Measurements from ENCODE around the gene CMPK2.
"Not testable (repeated sequence)": the region's sequence is repeated elsewhere in the genome, so short reads cannot be mapped to it uniquely, and the experiment has no call there.

Gene CMPK2, protein sequence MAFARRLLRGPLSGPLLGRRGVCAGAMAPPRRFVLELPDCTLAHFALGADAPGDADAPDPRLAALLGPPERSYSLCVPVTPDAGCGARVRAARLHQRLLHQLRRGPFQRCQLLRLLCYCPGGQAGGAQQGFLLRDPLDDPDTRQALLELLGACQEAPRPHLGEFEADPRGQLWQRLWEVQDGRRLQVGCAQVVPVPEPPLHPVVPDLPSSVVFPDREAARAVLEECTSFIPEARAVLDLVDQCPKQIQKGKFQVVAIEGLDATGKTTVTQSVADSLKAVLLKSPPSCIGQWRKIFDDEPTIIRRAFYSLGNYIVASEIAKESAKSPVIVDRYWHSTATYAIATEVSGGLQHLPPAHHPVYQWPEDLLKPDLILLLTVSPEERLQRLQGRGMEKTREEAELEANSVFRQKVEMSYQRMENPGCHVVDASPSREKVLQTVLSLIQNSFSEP

DNA sequence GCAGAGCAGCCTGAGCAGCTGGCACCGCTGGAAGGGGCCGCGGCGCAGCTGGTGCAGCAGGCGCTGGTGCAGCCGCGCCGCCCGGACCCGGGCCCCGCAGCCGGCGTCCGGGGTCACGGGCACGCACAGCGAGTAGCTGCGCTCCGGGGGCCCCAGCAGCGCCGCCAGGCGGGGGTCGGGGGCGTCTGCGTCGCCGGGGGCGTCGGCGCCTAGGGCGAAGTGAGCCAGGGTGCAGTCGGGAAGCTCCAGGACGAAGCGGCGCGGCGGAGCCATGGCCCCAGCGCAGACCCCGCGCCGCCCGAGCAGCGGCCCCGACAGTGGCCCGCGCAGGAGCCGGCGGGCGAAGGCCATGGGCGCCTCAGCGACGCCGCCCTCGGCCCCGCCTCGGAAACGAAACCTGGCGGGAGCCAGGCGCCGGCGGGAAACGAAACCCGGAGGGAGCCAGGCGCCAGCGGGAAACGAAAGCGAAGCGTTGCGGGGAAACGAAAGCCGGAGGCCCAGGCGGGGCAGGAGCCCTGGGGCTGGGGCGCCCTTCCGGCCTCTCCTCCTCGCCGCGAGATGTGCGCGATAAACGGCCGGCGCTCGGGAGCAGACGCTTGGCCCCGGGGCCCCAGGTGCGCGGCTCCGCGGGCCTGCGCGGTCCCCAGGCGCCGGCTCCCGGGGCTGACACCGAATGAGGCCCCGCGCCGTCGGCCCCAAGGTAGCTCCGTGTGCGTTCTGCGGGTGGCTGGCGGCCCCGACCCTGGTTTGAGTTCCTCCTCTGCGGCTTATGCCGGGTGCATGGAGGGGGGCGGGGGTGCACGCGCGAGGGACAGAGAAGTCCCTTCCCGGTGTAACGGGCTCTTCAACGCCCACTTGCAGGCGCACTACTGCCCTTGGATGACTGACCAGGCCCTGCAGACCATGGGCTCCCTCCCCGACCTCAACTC, at the start of gene CMPK2:
TSS of gene CMPK2 (minus strand) at position 562 of the 929 bp plus-strand sequence. CDS start at position 351, 211 bp downstream.
- DNase-seq = peak; percentile 81

DNA sequence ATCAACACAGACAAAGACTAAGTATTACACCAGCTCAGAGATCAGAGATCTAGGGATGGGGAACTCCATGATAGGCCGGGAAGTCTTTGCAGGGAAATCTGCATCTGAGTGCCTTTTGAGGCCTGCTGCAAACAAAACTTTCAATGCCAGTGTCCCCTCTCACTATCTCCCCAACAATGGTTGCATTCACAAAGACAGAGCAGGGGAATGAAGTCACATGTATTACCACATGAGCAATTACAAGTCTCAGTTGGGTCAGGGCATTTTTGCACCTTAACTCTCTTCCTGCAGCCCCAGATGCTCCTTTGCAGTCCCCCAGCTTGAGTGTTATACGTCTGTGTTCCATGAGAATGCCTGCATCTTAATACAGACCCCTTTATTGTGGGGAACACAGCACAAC, 49.7 kb upstream of the CMPK2 start:
- DNase-seq = no peak

DNA sequence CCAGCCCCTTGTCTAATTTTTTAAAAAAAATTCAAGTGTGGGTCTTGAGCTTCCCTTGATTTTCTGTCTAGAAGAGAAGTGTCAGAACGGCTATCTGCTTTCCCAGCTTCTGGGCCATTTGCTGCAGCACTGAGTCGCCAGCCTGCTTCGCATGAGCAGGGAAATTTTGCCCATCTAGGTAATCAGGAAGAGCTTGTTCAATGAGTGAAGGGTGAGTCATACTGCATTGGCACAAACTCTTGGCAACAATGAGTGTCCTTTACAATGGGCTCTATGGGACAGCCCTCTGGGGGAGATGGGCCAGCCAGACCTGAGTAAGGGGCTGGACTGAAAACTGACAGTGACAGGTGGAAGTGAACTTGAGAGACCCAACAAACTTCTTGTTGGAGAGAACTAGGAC, 49.1 kb upstream of the CMPK2 start:
- no peak for DNase-seq

DNA sequence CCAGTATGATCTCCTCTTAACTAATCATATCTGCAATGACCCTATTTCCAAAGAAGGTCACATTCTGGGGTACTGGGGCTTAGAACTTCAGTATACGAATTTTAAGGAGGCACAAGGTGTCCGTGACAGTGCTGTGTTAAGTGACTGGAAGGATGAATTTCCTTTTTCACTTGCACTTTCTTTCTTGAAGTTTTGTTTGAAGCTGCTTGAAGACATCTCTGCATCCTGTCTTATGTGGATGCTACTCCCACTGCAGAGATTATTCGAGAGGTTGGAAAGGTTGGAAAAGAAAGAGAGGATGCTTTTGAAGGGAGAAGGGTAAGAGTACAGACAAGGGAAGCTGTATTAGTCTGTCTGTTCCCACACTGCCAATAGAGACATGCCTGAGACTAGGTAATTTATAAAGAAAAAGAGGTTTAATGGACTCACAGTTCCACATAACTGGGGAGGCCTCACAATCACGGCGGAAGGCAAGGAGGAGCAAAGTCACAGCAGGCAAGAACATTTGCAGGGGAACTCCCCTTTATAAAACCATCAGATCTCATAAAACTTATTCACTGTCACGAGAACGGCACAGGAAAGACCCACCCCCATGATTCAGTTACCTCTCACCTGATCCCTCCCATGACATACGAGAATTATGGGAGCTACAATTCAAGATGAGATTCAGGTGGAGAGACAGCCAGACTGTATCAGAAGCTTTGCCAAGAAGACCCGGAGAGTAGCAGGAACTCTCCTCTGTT, 47.9 kb upstream of the CMPK2 start:
- DNase-seq = no peak

DNA sequence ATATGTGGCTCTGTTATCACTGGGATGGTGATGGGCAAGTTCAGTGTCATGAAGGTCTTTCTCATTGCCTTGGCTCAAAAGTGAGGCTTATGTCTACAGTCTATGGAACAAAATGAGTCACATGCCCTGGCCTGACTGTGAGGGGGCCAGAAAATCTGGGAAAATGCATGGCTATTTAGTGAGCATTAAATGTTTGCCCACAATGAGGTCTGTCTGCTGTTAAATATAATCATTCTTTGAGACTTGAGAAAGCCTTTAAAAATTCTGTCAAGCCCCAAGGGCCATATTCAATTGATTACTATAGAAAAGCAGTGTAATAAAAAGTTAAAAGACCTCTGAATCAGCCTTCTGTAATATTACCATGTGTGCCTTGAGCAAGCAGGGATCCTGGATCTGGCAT, 46.0 kb upstream of the CMPK2 start:
- no peak for DNase-seq

DNA sequence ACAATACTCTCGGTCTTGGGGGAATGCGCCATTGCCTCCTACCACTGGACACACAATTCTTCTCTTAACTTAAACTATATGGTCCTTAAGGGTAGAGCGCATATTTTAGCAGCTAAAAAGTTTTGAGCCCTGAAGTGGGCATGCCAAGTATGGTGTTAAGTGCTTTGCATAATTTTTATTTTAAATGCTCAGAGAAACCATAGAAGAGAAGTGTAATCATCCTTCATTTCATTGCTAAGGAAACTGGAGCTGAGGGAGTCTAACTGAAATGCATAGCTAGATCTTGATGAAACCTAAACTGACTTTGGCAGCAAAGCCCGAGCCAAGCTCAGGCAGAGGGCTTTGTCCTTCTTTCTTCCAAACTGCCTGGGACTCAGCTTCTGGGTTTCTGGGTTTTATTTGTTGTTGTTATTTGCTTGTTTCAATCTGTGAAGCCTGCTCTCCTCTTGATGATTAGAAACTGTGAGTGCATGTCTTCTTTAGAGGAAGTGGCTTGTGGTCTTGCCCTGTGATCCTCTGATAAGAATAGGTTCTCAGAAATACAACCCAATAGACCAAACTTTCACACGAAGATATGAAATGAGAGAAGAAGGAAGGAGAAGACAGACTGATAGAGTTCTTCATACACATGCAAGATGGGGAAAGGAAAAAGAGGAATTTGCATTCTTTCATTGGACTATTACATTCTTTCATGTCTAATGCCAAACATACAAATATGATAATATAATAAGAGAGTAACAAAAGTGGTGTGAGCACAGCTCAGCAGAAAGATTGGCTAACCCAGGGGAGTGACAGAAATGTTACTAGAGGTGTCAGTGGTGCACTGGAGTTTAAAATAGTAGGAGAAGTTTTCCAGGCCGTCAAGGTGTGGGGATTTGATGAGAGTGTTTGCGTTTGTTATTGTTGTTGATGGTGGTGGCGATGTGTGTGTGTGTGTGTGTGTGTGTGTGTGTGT, 44.0 kb upstream of the CMPK2 start:
- no peak for DNase-seq

DNA sequence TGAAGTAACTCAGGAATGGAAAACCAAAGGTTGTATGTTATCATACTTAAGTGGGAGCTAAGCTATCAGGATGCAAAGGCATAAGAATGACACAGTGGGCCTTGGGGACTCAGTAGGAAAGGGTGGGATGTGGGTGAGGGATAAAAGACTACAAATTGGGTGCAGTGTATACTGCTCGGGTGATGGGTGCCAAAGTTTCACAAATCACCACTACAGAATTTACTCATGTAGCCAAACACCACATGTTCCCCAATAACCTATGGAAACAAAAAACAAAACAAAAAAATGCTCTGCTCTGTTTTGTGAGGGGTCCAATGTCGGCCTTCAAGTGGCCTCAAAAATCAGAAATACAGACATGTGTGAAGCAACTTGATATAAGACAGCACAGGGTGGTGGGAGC, 42.6 kb upstream of the CMPK2 start:
- no peak for DNase-seq

DNA sequence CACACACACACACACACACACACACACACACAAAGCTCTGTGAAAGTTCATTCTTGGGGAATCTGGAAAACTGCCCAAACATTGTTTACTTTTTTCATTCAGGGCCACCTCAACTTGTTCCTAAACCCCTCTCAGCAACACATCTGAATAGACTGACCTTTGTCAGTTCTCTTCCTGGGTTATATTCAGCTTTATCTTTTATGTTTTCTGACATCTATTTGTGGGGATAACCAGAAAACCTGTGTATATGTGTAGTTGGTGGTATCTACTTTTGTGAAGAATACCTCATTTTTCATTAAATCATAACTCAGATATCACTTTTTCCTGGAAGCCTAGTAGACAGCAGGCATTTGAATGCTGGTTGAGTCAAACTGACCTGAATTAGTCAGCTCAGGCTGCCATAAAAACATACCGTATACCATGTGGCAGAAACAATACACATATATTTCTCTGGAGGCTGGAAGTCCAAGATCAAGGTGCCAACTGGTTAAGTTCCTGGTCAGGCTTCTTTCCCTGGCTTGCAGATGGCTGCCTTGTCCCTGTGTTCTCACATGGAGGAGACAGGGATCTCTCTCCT, 40.5 kb upstream of the CMPK2 start:
- no peak for DNase-seq

DNA sequence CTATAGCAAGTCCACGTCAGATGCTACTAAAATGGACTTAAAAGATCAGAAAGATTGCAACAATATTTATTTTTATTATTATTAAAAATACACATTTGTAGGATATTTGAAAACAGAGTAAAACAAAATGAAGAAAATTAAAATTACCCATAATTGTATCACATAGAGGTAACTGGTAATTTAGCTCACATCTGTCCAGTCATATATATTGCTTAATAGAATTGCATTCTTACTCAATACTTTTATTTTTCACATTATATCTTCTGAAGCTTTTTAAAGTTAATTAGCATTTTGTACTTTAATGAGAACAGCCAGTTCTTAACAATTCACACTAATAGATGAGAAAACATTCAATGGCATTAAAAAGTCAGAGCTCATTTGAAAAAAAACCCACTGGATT, 40.0 kb upstream of the CMPK2 start:
- DNase-seq = no peak

DNA sequence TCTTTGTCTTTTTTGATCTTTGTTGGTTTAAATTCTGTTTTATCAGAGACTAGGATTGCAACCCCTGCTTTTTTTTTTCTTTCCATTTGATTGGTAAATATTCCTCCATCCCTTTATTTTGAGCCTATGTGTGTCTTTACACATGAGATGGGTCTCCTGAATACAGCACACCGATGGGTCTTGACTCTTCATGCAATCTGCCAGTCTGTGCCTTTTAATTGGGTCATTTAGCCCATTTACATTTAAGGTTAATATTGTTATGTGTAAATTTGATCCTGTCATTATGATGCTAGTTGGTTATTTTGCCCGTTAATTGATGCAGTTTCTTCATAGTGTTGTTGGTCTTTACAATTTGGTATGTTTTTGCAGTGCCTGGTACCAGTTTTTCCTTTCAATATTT, 36.9 kb upstream of the CMPK2 start:
- DNase-seq = not testable (repeated sequence)

DNA sequence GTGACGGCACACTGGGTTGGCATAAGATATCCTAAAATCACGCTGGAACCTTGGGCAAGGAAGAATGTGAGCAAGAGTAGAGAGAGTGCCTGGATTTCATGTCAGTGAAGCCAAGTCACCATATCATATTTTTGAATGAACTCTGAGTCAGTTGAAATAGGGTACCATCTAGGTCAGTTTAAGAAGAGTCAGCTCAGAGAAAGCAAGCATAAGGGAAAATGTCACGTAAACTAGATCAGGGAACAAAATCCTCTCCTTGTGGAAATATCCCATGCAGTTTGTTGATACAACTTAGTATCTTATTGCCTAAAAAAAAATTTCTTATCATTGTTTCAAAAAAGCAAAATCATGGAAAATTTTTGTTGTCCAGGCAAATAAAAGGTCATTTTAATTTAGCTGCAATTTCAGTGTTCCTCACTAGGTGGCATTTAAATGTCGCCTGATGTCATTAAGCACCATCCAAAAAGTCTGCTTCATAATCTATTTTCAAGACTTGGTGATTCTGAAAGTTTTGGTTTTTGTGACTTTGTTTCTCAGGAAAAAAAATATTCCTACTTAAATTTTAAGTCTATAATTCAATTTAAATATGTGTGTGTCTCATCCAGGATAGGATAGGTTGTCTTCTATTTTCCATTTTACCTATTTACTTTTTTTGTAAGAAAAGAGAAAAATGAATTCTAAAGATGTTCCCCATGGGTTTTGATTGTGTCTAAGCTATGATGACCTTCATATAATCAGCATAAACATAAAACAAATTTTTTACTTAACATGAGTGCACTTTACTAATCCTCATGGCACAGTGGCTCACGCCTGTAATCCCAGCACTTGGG, 31.4 kb upstream of the CMPK2 start:
- DNase-seq = no peak

DNA sequence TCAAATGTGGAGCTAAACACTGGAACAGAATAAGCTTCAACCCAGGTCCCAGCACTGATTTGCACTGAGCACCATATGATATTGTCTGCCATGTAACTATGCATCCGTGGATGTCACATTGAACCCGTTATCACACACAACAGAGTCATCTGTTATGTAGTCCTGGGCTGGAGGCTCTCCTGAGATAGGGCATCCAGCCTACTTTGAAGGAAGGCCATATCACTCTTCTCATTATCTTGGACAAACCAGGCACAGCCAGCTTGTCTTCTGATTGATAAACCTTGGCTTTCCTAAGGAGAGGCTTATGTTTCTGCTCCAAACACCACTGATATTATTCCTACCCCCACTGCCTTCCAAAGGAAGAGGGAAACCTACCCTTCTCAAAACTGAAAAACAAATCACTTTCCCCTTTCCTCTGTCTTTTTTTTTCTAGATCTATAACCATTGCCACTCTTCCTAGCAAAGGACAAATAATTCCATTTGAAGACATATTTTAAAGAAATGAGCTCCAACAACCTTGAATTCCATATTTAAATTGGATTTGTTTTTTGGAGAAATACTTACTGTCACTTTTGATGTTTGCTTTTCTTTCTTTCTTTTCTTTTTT, 28.3 kb upstream of the CMPK2 start:
- DNase-seq = no peak

DNA sequence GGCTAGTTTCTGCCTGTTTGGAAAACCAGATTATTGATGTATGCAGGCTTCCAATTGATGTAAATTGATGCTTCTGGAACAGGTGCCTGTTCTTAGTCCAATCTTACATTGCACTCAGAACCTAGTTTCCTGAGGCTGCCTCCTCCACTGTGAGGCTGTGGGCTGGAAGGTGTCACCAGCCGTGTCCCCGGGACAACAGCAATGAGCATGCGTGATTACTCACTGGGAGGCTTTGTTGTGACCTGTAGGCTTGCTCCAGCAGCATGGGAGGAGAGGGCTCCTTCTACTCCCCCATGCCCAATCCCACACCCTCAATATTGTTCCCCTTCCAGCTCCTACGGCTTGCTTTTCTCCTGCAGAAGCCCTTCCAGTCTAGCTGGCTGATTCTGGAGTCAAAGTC, 23.0 kb upstream of the CMPK2 start:
- DNase-seq = no peak

DNA sequence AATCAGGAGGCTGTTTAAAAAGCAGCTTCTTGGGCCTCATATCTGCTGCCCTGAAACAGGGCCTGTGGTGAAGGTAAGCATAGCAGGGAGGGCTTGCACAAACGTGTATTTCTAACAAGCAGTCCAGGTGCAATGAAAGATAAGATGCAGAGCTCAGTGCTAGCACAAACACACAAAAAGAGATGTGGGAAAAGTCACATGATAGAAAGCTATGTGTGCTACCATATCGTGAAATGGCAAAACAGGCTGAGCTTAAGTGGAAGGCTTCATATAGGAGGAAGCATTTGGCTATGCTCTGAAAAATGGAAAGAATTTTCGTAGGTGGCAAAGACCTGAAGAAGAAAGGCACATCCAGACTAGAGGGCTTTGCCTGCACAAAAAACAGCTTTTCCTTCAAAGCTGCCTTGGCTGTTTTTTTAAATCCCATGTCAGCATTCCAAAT, 22.1 kb upstream of the CMPK2 start:
- DNase-seq = no peak

DNA sequence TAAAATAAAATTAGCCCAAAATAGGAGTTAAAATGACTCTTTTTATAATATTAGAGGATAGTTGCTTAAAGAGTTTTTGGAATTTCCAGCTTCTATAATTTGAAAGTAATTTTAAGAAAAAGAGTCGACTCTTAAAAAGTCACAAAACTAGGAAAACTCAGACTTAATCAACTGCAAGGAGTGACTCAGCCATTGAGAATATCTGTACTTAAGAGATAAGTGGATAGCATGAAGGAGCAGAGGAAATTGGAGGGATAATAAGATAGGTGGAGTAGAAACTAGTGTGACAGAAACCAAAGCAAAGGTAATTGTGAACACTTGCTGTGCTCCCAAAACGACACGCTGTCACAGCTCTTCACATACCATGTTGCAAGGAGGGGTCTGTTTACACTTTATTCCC, 20.3 kb upstream of the CMPK2 start:
- no peak for DNase-seq

DNA sequence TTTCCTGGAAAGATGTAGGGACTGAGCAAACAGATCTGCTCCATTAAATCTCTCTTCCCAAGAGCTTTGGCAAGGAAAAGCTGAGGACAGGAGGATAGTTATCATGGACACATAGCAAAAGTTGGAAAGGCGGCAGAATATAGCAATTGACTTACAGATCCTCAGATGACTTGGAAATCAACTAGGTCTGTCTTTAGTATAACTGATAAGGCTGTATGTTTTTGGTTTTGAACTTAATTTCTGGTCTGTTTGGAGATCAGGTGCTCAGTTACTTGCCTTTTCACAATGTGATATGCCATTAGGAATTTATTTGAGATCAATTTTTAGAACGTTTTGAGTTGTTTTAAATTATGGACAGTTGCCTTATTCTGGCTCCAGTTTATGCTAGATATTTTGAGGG, 19.8 kb upstream of the CMPK2 start:
- no peak for DNase-seq

DNA sequence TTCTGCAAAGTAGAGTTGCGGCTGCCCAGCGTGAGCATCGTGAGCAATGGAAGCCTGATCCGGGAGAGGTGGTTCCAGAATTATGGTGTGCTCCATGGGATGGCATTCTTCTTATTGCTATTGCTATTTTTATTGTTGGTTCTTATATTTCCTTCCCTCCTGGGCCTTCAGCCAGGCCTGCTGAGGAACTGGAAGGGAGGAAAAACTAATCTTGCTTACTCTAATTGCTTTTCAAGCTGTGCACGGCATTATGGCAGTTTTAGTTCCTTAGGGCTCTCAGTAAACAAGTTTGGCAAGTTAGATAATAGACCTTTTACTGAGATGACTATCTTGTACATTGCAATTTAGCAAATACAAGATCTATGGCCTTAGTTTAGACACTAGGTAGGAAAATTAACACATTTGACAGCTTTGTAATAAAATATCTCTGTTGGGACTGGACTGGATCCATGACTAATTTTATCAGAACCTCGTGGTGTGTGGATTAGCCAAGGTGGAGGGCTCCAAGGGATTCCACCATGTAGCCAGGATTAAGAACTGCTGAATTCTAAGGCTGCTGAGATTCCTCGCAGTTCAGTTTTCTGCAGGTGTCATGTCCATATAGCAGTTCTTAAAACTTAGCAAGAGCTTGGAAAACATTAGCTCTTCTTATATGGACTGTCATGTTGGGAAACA, 17.9 kb upstream of the CMPK2 start:
- DNase-seq = no peak

DNA sequence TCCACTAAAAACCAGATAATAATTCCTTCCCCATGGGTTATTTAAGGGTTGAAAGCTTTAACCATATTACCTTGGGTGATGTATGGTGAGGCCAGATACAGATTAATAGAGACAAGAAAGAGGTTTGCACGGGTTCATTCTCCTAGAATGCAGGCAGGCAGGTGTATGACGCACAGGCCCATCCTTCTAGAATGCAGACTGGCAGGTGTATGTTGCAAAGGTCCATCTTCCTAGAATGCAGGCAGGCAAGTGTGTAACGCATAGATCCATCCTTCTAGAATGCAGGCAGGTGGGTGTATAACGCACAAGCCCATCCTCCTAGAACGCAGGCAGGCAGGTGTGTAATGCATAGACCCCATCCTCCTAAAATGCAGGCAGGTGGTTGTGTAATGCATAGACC, 15.8 kb upstream of the CMPK2 start:
- no peak for DNase-seq

DNA sequence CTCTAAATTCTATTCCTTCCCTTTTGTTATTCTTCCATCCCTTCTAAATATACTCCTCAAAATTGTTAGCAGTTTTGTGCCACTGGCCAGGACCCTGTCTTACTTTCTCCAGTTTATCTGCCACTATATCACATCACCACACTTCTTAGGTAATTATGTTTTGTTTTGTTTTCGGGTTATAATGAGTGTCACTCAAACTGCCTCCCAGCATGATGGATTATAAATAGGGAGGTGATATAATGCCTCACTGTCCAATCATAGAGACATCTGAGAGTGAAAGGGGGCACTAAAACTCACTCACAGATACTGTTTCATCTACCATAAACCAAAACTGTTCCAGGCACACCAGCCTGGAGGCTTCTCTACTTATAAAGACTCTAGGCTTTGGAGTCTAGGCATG, 15.3 kb upstream of the CMPK2 start:
- no peak for DNase-seq

Measured in right forelimb (tissue), 1 donor.